Uterus (tissue), 4 donors: Measurements from ENCODE around the gene EME2. TPM values are rescaled to one million over a fixed set of nuclear protein-coding genes. Genes with fewer than 3 reads are reported as not detected.
"Not testable (repeated sequence)": the region's sequence is repeated elsewhere in the genome, so short reads cannot be mapped to it uniquely, and the experiment has no call there.

Source experiments
- DNase-seq, 2 donors: peaks; one replicate each; pipeline ENCODE4 v3.0.0-alpha.2; 2019 to 2020
- H3K27ac ChIP-seq, 2 donors: fragments of 200-600 bp; sonication (generic); 1 replicate in 1 of 2; 2 replicates in 1 of 2; pipeline ENCODE4 v1.5.1; 2016 to 2018
- H3K27me3 ChIP-seq, 2 donors: fragments of 200-600 bp; sonication (generic); one replicate each; pipeline ENCODE4 v1.5.1; 2018 to 2019; ENCODE audit warnings: control low read depth in 1 of 2
- H3K36me3 ChIP-seq, 2 donors: fragments of 200-600 bp; sonication (generic); one replicate each; pipeline ENCODE4 v1.5.1; 2019; ENCODE audit warnings: control low read depth in 1 of 2
- H3K4me1 ChIP-seq, 2 donors: fragments of 200-600 bp; sonication (generic); one replicate each; pipeline ENCODE4 v1.5.1; 2018 to 2019; ENCODE audit warnings: control low read depth in 1 of 2
- H3K4me3 ChIP-seq, 2 donors: fragments of 200-600 bp; sonication (generic); 1 replicate in 1 of 2; 2 replicates in 1 of 2; pipeline ENCODE4 v1.5.1; 2018 to 2019; ENCODE audit warnings: mild to moderate bottlenecking in 1 of 2
- H3K9me3 ChIP-seq, 2 donors: fragments of 200-600 bp; sonication (generic); one replicate each; pipeline ENCODE4 v1.5.1; 2019; ENCODE audit warnings: control low read depth in 1 of 2
- POLR2A ChIP-seq, 2 donors: fragments of 450-650 bp; IDR thresholded peaks; one replicate each; pipeline ENCODE4 v1.6.1; 2016; ENCODE audit warnings: antibody characterized with exemption in 2 of 2, mild to moderate bottlenecking in 1 of 2, moderate library complexity in 1 of 2
- intact Hi-C: fragments of 100-400 bp; cut with DNase I; formaldehyde crosslinking; loops from one replicate; pipeline ENCODE4 v1.15.1; 2023; ENCODE audit warnings: low total_unique reads
- total RNA-seq, 4 donors: library from RNA; depleted of rRNA in 3 of 4; stranded (reverse); fragments of >200 nt in 3 of 4; gene quantifications; one replicate each; pipeline versions ENCODE4 v1.1.0 to v1.2.4, GENCODE V29; 2014 to 2023
- TF ChIP-seq, protein P1 (sequence below), 4 experiments: fragments of 200-600 bp in 2 of 4; fragments of 450-650 bp in 2 of 4; sonication (generic) in 2 of 4; IDR thresholded peaks; one replicate each; pipeline ENCODE4 v1.5.1; 2016 to 2019; ENCODE audit warnings: antibody characterized with exemption in 4 of 4, mild to moderate bottlenecking in 2 of 4, moderate library complexity in 1 of 4
- donor health status: DM: yes; HTN: yes; CAD: no.

EME2 gene
- total RNA-seq, 4 donors from 2014 or later = 2.6 to 28.2 (median 8.0) TPM

GRCh38 chr16:1732071-1732470, 40.5 kb upstream of the EME2 start:
- H3K36me3 ChIP-seq = no peaks in the 10 kb centered on the region
- TF ChIP-seq, protein P1, sequence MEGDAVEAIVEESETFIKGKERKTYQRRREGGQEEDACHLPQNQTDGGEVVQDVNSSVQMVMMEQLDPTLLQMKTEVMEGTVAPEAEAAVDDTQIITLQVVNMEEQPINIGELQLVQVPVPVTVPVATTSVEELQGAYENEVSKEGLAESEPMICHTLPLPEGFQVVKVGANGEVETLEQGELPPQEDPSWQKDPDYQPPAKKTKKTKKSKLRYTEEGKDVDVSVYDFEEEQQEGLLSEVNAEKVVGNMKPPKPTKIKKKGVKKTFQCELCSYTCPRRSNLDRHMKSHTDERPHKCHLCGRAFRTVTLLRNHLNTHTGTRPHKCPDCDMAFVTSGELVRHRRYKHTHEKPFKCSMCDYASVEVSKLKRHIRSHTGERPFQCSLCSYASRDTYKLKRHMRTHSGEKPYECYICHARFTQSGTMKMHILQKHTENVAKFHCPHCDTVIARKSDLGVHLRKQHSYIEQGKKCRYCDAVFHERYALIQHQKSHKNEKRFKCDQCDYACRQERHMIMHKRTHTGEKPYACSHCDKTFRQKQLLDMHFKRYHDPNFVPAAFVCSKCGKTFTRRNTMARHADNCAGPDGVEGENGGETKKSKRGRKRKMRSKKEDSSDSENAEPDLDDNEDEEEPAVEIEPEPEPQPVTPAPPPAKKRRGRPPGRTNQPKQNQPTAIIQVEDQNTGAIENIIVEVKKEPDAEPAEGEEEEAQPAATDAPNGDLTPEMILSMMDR (IDR thresholded peaks at IDR 0.05) = no peak
- H3K9me3 ChIP-seq = no peaks in the 10 kb centered on the region
- H3K27me3 ChIP-seq = no peaks in the 10 kb centered on the region
- no peaks in the 10 kb centered on the region for H3K4me1 ChIP-seq
- intact Hi-C loops = no loop called here
- no peak for DNase-seq
- H3K27ac ChIP-seq = no peak overlapping the region
- H3K4me3 ChIP-seq = no peak overlapping the region

- H3K4me3 ChIP-seq, DNase-seq, intact Hi-C loops, H3K9me3 ChIP-seq, H3K4me1 ChIP-seq, H3K27me3 ChIP-seq, H3K27ac ChIP-seq, H3K36me3 ChIP-seq: not testable (repeated sequence)
These were observed 40.0 kb upstream of the EME2 start for GRCh38 chr16:1732551-1732987.

DNA sequence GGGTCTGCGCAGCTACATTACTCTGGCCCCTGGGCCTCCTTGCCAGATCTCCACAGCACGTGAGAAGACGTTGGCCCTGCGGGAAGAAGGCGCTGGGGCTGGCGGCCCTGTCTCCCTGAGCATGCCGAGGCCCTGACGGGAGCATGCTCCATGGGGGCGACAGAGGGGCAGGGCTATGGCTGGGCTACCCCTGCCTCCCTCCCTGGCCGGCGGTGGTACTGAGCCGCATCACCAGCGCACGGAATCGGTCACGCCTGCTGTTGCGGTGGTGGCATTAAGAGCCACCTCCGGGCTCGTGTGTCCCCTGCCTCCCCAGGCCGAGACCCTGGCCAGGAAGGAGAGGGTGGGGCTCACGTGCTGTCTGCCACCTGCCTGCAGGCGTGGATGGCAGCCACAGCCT, 38.5 kb upstream of the EME2 start:
- DNase-seq = no peak
- Histone ChIP-seq H3K4me1 (no peaks in the 10 kb centered on the region), H3K4me3 (no peak overlapping the region), H3K36me3 (no peaks in the 10 kb centered on the region), H3K27me3 (no peaks in the 10 kb centered on the region), H3K9me3 (no peaks in the 10 kb centered on the region), H3K27ac (no peak overlapping the region)
- intact Hi-C loops = no loop called here
- TF ChIP-seq, protein P1 (IDR thresholded peaks at IDR 0.05) = no peak
- no peak for TF ChIP-seq POLR2A (IDR thresholded peaks at IDR 0.05)

DNA sequence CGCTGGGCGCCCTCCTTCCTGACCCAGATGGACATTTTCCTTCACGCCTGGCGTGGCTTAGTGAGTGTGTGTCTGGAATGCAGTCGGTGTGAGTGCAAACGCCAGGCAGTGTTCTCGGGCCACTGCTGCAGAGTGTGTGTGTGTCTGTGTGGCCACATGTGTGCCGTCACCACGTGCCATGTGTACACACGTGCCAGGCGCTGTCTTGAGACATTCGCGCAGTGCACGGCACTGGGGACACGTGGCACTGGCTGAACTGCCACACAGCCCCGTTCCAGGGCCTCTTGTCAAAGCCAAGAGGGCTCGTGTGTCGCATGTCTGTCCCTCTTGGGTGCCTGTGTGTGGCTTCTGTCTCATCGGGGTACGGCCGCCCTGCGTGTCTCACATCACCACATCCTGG, 37.8 kb upstream of the EME2 start:
- no peaks in the 10 kb centered on the region for H3K4me1 ChIP-seq
- TF ChIP-seq POLR2A (IDR thresholded peaks at IDR 0.05) = no peak
- TF ChIP-seq, protein P1 (IDR thresholded peaks at IDR 0.05) = no peak
- no peak overlapping the region for H3K27ac ChIP-seq
- H3K36me3 ChIP-seq = no peaks in the 10 kb centered on the region
- DNase-seq = no peak
- no peaks in the 10 kb centered on the region for H3K27me3 ChIP-seq
- intact Hi-C loops = no loop called here
- no peak overlapping the region for H3K4me3 ChIP-seq
- H3K9me3 ChIP-seq = no peaks in the 10 kb centered on the region

- no peak overlapping the region for H3K27ac ChIP-seq
- H3K36me3 ChIP-seq = no peaks in the 10 kb centered on the region
- DNase-seq = no peak
- intact Hi-C loops = no loop called here
- no peaks in the 10 kb centered on the region for H3K9me3 ChIP-seq
- no peak overlapping the region for H3K4me3 ChIP-seq
- H3K27me3 ChIP-seq = no peaks in the 10 kb centered on the region
- no peaks in the 10 kb centered on the region for H3K4me1 ChIP-seq
- TF ChIP-seq, protein P1 (IDR thresholded peaks at IDR 0.05) = no peak
- no peak for TF ChIP-seq POLR2A (IDR thresholded peaks at IDR 0.05)
These were observed 32.4 kb upstream of the EME2 start for GRCh38 chr16:1740234-1740633.

GRCh38 chr16:1740781-1741490, 31.7 kb upstream of the EME2 start:
- no peaks in the 10 kb centered on the region for H3K27me3 ChIP-seq
- H3K36me3 ChIP-seq = no peaks in the 10 kb centered on the region
- no peak for DNase-seq
- intact Hi-C loops = no loop called here
- H3K4me3 ChIP-seq = no peak overlapping the region
- no peak overlapping the region for H3K27ac ChIP-seq
- no peaks in the 10 kb centered on the region for H3K4me1 ChIP-seq
- H3K9me3 ChIP-seq = no peaks in the 10 kb centered on the region
- TF ChIP-seq POLR2A (IDR thresholded peaks at IDR 0.05) = no peak
- TF ChIP-seq, protein P1 (IDR thresholded peaks at IDR 0.05) = no peak
